GM19438 (cell line): ENCODE data around the gene EIF4B.

Experiments used
- ATAC-seq: cut with Tn5 transposase; IDR thresholded peaks from one replicate; pipeline ENCODE4 v1.9.1; 2021; ENCODE audit warnings: low read depth; ENCODE audit not compliant: unreplicated experiment

Gene EIF4B

DNA sequence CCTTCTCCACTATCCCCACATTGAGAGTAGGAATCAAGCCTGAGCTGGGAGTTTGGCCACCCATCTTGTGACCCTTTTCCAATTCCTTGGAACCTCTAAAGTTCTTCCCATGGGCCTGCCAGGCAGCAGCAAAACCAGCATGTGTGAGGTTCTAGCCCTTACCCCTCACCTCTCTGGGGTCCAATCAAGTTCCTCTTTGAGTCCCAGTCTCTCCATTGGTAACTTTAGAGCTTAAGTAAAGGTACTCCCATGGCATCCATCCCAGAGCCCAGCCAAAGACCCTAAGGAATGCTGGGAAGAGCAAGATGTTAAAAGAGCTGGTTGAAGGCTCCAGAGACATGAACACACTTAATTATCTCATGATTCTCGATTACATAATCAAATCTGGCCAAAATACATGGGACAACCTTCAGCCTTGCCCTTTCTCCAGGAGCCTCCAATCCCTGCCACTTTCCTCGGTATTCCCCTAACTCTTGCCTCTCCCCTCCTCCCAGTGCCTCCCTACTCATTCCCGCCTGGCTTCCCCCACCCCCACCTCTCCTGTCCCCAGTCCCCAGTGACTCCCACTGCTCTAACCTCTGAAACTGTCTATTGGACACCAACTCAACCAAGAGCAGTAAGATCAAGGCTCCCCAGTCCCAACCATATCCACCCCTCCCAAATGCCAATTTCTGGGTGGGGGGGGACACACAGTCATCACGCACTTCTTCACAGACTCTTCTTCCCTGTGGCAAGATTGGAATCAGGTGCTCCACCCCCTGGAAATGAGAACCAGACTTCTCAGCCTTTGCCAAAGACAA is 38.8 kb downstream of the EIF4B start:
- ATAC-seq: no peak

DNA sequence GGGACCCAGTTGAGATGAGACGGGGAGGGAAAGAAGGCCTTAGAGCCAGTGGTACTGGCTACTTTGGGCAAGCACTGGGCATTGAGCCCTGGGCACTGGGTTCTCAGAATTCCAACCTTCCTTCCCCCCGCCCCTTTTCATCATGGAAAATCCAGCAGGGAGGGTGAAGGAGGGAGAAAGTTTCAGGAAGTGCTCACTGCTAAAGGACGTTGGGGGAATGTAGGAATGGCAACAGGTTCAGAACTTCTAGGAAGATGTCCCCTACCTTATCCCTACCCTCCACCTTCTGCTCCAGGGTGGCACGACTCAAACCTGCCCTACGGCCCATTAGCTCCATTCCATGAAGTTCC is 39.4 kb downstream of the EIF4B start:
- ATAC-seq: no peak

DNA sequence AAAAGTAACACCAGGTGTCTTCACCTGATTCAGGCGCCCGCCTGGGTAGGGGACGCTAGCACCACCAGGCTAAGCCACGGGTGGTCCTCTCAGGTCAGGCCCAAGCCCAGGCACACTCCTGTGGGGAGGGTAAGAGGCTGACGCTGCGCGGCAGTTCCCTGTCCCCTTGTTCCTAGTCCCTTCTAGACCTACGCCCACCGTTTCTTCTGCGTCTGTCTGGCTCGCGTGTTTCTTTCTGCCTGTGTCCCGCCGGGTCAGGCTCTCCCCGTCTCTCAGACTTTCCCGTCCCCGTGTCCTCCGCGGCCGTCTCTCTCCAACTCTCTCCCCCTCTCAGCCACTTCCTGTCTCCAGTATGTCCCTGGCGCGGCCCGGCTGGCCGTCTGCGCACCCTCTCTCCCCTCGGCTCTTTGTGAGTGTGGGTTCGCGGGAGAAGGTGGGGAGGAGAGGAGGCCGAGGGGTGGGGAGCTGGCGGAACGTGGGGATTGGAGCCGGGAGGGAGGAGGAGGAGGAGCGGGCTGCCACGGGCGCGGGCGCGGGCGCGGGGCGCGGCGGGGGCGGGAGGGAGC is 40.5 kb downstream of the EIF4B start:
- peak; percentile 40 for ATAC-seq

DNA sequence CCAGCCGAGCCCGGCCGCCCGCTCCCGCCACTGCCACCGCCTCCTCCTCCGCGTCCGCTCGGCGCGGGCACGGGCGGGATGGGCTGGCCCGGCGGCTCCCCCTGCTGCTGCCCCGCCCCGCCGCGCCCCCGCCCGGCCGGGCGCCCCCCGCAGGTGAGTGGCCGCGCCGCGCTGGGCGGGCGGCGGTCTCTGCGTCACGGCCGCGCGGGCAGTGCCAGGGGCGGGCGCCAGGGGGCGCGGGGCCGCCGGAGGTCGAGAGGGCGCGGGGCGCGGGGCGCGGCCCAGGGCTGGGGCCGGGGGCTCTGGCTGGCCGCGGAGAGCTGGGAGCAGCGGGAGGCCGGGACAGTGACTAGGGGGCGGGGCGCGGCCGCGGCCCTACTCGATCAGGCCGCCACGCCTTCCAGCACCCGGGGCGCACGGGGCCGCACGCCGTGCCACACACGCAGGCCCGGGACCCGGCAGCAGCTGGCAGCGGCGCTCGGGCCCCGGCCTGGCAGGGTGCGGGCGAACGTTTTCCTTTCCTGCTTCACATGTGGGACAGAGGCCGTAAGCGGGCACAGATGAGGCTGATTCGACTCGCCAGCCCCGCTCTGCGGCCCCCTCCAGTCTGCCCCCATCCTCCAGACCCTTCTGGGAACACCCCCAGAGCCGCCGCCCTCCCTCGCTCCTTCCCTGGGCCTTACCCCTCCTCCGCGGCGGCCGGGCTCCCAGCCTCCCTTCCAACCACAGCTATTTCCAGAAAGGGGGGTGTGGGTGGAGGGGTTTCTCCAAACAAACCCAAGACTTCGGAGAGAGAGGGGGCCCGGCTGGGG is 41.2 kb downstream of the EIF4B start:
- peak; percentile 71 for ATAC-seq

DNA sequence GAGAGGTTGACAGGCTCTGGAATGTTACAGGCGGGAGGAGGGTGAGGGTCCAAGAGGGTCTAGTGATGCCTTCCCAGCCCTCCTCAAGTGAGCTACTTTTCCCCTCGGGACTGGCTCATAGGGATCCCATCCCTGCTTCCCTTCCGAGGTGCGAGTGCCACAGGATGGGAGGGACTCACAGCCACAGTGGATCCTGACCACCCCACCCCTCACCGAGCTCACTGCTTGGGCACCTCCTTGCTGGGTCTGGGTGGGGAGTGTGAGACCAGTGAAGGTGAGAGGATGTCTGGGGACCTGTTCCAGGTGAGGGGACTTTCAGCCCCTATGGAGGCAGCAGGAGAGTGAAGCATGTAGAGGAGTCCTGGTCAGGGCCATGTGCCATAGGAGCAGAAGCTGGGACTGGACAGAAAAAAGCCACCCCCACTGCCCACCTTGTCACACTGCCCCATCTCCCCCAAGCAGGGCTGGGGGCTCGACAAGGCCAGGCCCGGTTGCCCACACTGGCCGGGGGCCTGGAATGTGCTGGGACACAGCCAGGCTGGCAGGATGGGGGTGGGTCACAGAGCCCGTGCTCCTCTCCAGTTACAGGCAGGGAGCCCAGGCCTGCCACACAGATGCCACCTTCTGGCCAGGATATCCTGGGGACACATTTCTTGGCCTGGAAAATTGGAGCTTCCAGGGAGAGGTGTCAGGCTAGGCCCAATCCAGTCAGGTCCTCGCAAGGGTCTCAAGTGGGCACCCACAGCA is 42.0 kb downstream of the EIF4B start:
- ATAC-seq: no peak

DNA sequence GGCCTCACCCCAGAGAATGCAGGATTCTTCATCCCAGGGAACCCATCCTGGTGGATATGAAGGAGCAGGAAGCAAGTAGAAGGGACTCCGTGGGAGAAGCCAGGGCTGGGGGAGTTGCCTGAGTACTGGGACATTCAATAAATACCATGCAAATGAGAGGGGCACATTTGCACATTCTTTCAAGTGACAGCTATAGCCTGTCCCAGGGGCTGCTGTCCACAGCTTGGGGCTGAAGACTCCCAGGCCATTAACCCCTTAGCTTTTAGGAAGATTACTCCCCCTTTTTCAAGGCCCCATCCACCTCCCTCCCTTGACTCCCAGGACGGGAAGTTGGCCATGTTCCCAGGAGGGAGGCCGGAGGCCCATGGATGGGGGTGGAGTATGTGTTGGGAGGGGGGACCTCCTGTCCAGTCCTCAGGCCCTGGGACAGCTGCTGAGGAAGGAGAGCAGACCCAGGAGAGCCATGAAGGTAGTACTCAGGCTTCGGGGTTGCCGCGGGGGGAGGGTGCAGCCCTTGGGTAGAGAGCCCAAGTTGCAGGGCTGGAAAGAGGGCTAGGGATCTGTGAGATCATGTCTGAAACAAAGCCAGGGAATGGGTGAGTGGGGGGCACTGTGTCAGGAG is 42.6 kb downstream of the EIF4B start:
- ATAC-seq: no peak

DNA sequence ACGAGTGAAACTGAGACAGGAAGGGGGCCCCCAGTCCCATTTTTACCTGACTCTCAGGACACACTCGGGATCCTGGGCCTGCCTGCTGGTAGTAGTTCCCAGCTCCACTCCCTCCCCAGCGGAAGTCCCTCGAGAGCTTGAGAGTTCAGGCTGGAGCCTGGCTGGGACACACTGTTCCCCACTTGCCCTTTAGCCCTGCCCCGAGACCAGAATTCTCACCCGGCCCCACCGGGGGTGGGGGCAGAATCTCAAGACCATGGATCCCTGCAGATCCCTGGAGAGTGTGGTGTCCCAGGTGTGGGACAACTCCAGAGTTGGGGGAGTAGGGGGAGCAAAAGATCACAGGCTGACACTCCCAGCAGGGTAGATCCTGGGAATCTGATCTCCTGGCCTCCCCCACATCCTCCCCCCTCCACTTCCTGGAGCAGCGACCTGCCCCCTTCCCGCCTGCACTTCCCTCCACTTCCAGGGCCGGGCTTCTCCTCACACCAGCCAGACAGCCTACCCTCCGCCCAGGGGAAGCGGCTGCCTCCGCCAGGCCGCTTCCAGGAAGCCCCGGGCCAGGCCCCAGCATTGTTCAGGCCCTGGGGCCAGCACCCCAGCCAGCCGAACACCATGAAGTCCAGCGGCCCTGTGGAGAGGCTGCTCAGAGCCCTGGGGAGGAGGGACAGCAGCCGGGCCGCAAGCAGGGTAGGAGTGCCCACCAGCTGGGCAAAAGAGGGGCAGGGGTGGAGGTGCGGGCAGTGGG is 43.5 kb downstream of the EIF4B start, which contains the start of gene TNS2:
TSS of gene TNS2 (plus strand) at position 495 of the 748 bp plus-strand sequence. CDS start at position 616, 121 bp downstream.
- no peak for ATAC-seq

DNA sequence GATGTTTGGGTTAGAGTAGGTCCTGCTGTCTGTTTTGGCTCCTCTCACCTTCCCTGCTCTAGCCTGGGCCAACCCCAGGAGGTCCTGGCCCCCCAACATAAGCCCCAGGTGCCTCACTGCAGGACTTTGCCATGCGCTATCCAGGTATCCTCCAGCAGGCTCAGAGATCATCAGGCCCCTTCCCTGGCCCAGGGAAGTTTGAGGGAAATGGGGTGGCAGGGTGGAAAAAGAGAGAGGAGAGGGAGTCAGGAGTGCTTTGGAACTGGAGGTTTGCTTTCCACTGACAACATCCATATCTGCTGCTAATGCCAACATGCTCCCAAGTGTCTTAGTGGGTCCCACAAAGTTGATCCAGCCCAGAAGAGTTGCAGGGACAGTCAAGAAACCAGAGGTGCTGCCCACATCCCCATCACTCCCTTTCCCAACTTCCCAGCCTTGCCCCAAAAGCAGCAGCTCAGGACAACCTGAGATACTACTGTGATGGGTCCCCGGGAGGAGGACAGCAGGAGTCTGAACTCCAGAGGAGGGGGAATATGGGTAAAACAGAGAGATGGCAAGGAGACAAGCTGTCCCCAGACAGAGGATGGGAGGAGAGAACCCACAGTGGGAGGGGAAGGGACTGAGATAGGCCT is 44.3 kb downstream of the EIF4B start:
- no peak for ATAC-seq

DNA sequence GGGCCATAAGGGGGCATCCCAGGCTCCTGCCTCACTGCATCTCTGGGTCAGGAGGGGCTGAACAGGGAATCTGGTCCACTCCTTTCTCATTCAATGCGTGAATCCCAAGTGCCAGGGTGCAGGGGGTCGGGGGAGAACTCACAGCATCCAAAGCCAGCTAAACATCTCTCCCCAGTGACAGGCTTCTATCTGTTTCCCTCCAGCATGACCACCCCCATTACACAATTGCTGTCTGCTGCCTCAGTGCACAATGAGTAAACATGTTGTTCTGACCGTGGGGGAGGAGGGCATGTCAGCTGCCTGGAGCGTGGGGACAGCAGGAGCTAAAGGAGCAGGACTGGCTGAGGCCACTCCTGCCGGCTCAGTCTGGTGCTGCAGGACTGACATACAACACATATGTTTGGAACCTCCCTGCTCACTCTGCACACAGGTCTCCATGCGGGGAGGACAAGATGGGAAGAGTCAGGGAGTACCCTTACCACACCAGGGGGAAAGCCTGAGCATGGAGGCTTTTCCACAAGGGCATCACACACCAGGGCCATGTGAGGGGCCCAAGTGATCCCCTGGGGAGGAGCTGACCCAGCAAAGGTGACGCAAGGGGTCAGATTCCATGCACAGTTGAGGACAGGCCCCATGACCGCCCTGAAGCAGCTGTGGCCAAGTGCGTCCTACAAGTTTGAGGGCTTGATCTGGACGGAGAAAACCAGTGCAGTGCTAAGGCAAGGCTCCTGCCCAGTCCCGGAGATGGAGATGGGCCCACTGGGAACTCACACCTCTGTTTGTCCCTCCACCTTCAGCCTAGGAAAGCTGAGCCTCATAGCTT is 45.0 kb downstream of the EIF4B start:
- no peak for ATAC-seq

DNA sequence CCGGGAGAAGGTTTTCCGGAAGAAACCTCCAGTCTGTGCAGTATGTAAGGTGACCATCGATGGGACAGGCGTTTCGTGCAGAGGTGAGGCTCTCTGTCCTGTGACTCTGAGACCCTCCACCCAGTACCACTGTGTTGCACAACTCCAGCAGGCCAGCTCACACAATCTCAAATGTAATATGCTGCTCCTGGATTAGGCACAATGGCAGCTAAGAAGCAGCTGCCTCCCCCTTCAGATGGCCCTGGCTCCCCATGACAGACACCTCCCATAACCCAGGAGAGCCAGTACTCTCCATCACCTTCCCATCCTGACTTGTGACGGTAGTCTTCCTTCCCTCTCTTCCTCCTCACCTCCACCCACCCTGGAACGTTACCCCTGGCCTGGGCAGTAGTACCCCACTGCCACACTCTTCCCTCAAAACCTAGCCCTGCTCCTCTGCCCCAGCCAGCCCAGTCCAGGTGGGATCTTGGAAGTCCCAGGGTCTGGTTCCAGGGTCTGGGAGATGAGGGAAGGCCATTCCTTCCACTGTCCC is 45.7 kb downstream of the EIF4B start:
- no peak for ATAC-seq

DNA sequence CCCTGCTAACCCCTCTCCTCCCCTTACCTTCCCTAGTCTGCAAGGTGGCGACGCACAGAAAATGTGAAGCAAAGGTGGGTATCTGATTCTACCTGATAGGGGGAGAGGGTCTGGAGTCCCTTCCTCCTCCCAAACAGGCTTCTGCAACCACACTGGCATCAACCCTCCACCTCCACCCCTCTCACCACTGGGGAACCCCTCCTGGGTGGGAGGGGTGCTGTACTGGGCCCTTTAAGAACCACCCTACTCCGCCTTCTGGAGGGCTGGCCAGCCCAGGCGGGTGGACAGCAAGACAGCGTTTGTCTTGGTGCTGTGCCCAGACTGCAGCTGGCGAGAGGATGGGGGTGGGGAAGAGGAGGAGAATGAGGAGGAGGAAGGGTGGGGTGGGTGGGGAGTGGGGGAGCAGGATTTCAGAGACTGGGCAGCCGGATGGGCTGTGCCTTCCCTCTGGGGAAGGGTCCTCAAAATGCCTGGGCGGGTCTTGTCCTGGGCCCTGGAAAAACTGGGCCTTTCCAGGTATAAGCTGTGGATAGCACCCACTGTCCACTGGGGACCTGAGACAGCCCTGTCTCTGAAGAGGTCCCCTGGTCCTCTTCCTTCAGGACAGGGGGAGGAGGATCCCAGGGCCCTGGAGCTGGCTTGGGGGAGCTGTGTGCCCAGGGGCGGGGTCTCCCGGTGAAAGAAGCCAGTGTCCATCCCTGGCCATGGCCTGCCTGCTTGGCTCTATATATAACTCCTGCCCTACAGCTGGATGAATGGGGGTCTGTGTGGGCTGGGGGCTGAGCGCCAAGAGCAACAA is 46.4 kb downstream of the EIF4B start:
- ATAC-seq: no peak

DNA sequence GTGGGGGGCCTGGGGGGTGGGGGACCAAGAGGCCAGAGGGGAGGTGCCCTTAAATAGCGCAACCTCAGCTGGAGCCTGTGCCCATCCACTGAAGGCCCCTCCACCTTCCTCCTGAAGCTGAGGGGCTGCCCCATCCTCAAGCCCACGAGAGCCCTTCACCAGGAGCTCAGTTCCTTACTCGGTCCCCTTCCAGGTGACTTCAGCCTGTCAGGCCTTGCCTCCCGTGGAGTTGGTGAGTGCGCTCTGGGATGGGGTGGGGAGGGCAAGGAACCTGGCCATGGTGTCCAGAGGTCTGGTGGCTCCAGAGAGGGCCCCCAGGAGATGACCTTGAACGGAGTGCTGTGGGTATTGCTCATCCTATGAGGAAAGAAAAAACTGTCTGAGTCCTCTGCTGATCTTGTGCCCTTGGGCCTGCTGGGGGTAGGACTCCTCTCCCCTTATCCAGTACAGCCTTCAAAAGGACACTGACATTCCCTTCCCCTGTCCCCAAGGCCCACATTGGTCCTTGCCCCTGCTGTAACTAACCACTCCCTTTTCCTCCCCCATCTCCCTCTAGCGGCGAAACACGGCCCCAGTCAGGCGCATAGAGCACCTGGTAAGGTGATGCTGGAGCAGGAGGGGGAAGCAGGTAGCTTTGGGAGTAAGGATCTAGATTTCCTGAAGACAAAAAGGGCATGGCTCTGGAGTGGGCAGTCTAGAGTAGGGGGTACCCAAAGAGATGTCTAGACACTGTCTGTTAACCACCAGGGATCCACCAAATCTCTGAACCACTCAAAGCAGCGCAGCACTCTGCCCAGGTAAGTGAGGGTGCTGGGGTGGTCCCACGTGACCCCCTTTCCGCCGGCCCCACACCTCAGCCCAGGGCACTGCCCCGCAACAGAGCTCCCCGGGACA is 47.2 kb downstream of the EIF4B start:
- ATAC-seq: no peak

DNA sequence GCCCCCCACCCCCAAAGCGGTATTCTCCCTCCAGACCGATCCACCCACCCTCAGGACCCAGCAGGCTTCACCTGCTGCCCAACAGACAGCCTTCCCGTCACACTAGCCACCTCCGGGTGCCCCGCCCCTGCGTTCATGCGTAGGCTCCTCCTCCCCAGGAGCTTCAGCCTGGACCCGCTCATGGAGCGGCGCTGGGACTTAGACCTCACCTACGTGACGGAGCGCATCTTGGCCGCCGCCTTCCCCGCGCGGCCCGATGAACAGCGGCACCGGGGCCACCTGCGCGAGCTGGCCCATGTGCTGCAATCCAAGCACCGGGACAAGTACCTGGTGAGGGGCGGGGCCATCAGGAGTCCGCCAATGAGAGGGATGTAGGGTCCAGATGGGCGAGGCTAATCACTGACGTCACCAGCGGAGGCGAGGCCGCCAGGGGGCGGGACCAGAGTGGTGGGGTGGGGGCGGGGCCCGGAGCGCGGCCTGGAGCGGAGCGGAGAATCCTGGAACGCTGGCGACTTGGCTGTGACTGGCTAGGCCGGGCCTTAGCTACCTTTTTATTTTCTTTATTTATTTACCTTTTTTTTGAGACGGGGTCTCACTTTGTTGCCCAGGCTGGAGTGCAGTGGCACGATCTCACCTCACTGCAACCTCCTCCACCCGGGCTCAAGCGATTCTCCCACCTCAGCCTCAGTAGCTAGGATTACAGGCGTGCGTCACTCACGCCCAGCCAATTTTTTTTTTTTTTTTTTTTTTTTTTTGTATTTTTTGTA is 48.0 kb downstream of the EIF4B start:
- peak; percentile 86 for ATAC-seq

DNA sequence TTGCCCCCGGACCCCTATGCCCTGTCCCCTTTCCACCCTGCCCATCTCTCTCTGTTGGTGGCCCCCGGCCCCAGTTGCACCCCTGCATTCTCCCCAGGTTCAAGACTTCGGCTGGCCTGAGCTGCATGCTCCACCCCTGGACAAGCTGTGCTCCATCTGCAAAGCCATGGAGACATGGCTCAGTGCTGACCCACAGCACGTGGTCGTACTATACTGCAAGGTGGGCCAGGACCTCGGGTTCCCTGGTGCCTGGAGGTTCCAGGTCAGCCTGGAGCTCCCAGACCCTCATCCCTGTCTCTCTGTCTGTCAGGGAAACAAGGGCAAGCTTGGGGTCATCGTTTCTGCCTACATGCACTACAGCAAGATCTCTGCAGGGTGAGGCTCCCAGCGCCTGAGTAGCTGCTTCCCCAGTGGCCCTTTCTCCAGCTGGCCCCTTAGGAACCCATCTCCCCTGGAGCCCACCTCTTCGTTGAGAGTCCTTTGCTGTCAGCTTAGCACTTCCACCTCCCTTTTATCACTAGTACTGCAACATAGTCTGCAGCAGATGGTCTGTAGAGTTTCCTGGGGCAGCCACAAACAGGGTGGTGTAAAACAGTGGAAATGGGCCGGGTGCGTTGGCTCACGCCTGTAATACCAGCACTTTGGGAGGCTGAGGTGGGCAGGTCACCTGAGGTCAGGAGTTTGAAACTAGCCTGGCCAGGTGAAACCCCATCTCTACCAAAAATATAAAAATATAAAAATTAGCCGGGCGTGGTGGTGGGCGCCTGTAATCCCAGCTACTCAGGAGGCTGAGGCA is 49.4 kb downstream of the EIF4B start:
- ATAC-seq: no peak

DNA sequence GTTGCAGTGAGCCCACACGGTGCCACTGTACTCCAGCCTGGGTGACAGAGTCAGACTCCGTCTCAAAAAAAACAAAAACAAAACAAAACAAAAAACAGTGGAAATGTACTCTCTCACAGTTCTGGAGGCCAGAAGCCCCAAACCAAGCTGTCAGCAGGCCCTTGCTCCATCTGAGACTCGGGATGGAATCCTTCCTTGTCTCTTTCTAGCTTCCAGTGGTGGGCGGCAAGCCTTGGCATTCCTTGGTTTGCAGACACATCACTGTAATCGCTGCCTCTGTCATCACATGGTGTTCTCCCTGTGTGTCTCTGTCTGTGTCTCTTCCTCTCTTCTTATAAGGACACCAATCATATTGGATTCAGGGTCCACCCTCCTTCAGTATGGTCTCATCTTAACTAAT is 50.0 kb downstream of the EIF4B start:
- ATAC-seq: no peak
